ENCODE measurements around the gene SCIN.
"Not testable (repeated sequence)": the region's sequence is repeated elsewhere in the genome, so short reads cannot be mapped to it uniquely, and the experiment has no call there.

DNA sequence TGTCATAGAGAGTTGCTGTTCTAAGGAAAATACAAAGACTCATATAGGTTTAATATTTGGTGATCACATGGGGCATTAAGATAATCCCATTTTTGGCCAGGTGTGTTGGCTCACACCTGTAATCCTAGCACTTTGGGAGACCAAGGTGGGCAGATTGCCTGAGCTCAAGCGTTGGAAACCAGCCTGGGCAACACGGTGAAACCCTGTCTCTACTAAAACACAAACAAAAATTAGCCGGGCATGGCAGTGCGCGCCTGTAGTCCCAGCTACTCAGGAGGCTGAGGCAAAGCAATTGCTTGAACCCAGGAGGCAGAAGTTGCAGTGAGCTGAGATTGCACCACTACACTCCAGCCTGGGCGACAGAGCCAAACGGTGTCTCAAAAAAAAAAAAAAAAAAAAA is 102.9 kb downstream of the SCIN start:
- TF ChIP-seq, protein P1, sequence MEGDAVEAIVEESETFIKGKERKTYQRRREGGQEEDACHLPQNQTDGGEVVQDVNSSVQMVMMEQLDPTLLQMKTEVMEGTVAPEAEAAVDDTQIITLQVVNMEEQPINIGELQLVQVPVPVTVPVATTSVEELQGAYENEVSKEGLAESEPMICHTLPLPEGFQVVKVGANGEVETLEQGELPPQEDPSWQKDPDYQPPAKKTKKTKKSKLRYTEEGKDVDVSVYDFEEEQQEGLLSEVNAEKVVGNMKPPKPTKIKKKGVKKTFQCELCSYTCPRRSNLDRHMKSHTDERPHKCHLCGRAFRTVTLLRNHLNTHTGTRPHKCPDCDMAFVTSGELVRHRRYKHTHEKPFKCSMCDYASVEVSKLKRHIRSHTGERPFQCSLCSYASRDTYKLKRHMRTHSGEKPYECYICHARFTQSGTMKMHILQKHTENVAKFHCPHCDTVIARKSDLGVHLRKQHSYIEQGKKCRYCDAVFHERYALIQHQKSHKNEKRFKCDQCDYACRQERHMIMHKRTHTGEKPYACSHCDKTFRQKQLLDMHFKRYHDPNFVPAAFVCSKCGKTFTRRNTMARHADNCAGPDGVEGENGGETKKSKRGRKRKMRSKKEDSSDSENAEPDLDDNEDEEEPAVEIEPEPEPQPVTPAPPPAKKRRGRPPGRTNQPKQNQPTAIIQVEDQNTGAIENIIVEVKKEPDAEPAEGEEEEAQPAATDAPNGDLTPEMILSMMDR (IDR thresholded peaks at IDR 0.05): not testable (repeated sequence)
- TF ChIP-seq EP300, POLR2AphosphoS5 (IDR thresholded peaks at IDR 0.05): not testable (repeated sequence)

All from esophagus muscularis mucosa (tissue), 4 donors.